GM12873 (cell line): ENCODE data around the gene ALX3.

ENCODE experiments used
- CTCF ChIP-seq: IDR thresholded peaks from 2 replicates; pipeline ENCODE4 v1.5.1; 2012; ENCODE audit warnings: low read depth, mild to moderate bottlenecking, moderate library complexity, low read length, control low read depth; ENCODE audit not compliant: insufficient read depth; ENCODE audit errors: missing control alignments

ALX3 gene

DNA sequence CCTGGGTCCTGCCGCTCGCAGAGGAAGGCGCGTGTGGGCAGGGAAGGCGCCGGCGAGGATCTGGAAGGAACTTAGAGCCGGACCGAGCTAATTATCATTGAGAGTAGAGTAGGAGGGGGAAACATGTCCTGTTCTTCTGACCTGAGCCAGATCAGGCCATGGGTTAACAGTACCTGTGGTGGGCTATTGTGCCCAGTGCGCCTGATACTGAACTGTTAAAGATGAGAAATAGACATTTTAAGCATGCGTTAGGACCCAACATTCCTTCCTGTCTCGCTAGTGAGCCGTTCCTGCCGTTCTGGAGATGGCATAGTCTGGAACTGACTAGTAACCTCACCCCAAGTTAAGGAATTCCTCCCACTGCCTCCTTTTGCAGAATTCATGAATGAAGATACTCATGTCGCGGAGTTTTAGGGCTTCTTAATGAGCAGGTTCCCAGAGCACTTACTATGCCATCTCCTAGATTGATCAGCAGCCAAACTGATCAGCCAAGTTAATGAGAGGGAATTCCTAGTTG lies 35.2 kb downstream of the ALX3 start:
- TF ChIP-seq CTCF, result no peak

GRCh38 chr1:110034451-110035235 lies 35.8 kb downstream of the ALX3 start, which contains the start of gene STRIP1:
Gene STRIP1 (plus strand): TSS chr1:110034624. CDS start chr1:110034638, 14 bp downstream.
- no peak for TF ChIP-seq CTCF

GRCh38 chr1:110034040-110034450 lies 36.4 kb downstream of the ALX3 start:
- TF ChIP-seq CTCF, result no peak

DNA sequence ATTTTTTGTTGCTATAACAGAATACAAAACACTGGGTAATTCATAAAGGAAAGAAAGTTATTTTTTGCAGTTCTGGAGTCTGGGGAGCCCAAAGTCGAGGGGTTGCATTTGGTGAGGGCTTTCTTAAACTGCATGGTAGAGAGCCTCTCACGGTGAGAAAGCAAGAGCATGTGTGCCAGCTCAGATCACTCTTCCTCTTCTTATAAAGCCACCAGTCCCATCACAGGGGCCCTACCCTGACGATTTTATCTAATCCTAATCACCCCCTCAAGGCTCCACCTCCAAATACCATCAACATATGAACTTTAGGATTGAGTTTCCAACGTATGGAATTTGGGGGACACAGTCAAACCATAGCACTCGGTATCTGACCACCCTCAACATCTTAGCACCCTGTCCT lies 37.1 kb downstream of the ALX3 start:
- no peak for TF ChIP-seq CTCF

GRCh38 chr1:110032327-110032726 lies 38.1 kb downstream of the ALX3 start:
- no peak for TF ChIP-seq CTCF

GRCh38 chr1:110024613-110025012 lies 45.9 kb downstream of the ALX3 start:
- TF ChIP-seq CTCF, result no peak

- no peak for TF ChIP-seq CTCF
Measured at GRCh38 chr1:110021285-110021684, 49.2 kb downstream of the ALX3 start.
